GM18858 (cell line): ENCODE data around the gene VAMP8.
"Not testable (repeated sequence)": the region's sequence is repeated elsewhere in the genome, so short reads cannot be mapped to it uniquely, and the experiment has no call there.

ENCODE experiments used
- ATAC-seq: cut with Tn5 transposase; IDR thresholded peaks from one replicate; pipeline ENCODE4 v1.9.1; 2021; ENCODE audit not compliant: unreplicated experiment

VAMP8 gene

GRCh38 chr2:85547089-85547858 is 30.1 kb upstream of the VAMP8 start:
- no peak for ATAC-seq

- ATAC-seq, result no peak
These were observed 29.4 kb upstream of the VAMP8 start for GRCh38 chr2:85547859-85548607.

GRCh38 chr2:85548608-85548900 is 28.8 kb upstream of the VAMP8 start:
- ATAC-seq, result no peak

- no peak for ATAC-seq
These were observed 28.3 kb upstream of the VAMP8 start for GRCh38 chr2:85549095-85549494.

- no peak for ATAC-seq
These were observed 27.6 kb upstream of the VAMP8 start for GRCh38 chr2:85549826-85550225.

GRCh38 chr2:85550486-85550885 is 26.9 kb upstream of the VAMP8 start:
- ATAC-seq, result no peak

- ATAC-seq, result peak; percentile 67
These were observed 25.4 kb upstream of the VAMP8 start for GRCh38 chr2:85551698-85552678.

GRCh38 chr2:85553184-85553583 is 24.2 kb upstream of the VAMP8 start:
- no peak for ATAC-seq

- no peak for ATAC-seq
These were observed 22.3 kb upstream of the VAMP8 start for GRCh38 chr2:85554980-85555612.

GRCh38 chr2:85557130-85557529 is 20.3 kb upstream of the VAMP8 start:
- no peak for ATAC-seq

- ATAC-seq, result no peak
These were observed 19.2 kb upstream of the VAMP8 start for GRCh38 chr2:85558160-85558559.

GRCh38 chr2:85560403-85560726 is 17.0 kb upstream of the VAMP8 start:
- ATAC-seq, result not testable (repeated sequence)

- no peak for ATAC-seq
These were observed 16.5 kb upstream of the VAMP8 start for GRCh38 chr2:85560812-85561279.

- peak; percentile 81 for ATAC-seq
These were observed 15.8 kb upstream of the VAMP8 start, which contains the start of gene GGCX for GRCh38 chr2:85561280-85562212. Gene GGCX (minus strand): TSS chr2:85561493. CDS start chr2:85561428, 65 bp downstream.

- ATAC-seq, result no peak
These were observed 13.2 kb upstream of the VAMP8 start for GRCh38 chr2:85564144-85564563.

GRCh38 chr2:85566265-85566664 is 11.1 kb upstream of the VAMP8 start:
- no peak for ATAC-seq

- ATAC-seq, result no peak
These were observed 1.6 kb upstream of the VAMP8 start for GRCh38 chr2:85575739-85576138.

GRCh38 chr2:85577063-85577385 is 362 bp upstream of the VAMP8 start:
- no peak for ATAC-seq

- no peak for ATAC-seq
These were observed 1.1 kb downstream of the VAMP8 start for GRCh38 chr2:85578243-85579180.
